HepG2 (cell line): ENCODE results near the gene XAGE1A. TPM values are rescaled to one million over a fixed set of nuclear protein-coding genes. Genes with fewer than 3 reads are reported as not detected.
"Not testable (repeated sequence)": the region's sequence is repeated elsewhere in the genome, so short reads cannot be mapped to it uniquely, and the experiment has no call there.

Source experiments
- ATAC-seq: fragments of 200-7000 bp; cut with Tn5 transposase; 3 replicates; pipeline ENCODE4 v1.9.1; 2020; ENCODE audit warnings: mild to moderate bottlenecking, moderate library complexity
- BruUV-seq: library from RNA; stranded (reverse); fragments of 400-500 nt; replicated peaks from 2 replicates; lab custom pipeline; 2021; lab: Mats Ljungman, UMichigan
- CTCF ChIA-PET: fragments of 300-600 bp; formaldehyde crosslinking; extraction: SDS; loops from one replicate; lab custom pipeline; 2021; ENCODE audit warnings: low total read pairs, inconsistent platforms, low intra/inter-chr PET ratio; lab: Yijun Ruan, JAX
- POLR2A ChIA-PET: fragments of 350-600 bp; sonication (Branson Sonifier 250); formaldehyde crosslinking; loops from one replicate; lab custom pipeline; 2020; ENCODE audit warnings: antibody characterized with exemption, inconsistent platforms; lab: Yijun Ruan, JAX
- DNase-seq: peaks from one replicate; pipeline ENCODE4 v3.0.0-alpha.2; 2015; ENCODE audit warnings: low spot score
- FAIRE-seq: peaks from 3 replicates; lab custom pipeline; 2011; peaks lifted over from hg19 to GRCh38; lab: Jason Lieb, UNC
- H2AFZ ChIP-seq: one replicate; pipeline ENCODE4 v1.6.1; 2011; ENCODE audit warnings: low read length, inconsistent platforms
- H3K27ac ChIP-seq: fragments of 300-600 bp; 3 replicates; pipeline ENCODE4 v1.8.0; 2011; ENCODE audit warnings: mixed run types, mild to moderate bottlenecking, mixed read lengths, low read length, inconsistent platforms; ENCODE audit not compliant: insufficient read depth; ENCODE audit errors: extremely low read length
- H3K27me3 ChIP-seq, 2 experiments: fragments of 200-600 bp in 1 of 2; 2 replicates in 1 of 2; 3 replicates in 1 of 2; pipeline versions ENCODE4 v1.6.0 to v1.8.0; 2011; ENCODE audit warnings: low read length in 2 of 2, mild to moderate bottlenecking in 2 of 2, moderate library complexity in 2 of 2, inconsistent platforms in 1 of 2; ENCODE audit not compliant: insufficient read depth in 2 of 2, control insufficient read depth in 1 of 2
- H3K36me3 ChIP-seq, 2 experiments: fragments of 200-600 bp in 1 of 2; replicated peaks in 1 of 2; 2 replicates in 1 of 2; 3 replicates in 1 of 2; pipeline versions ENCODE4 v1.5.1 to v1.8.0; 2011; ENCODE audit warnings: low read length in 2 of 2, inconsistent platforms in 1 of 2; ENCODE audit not compliant: insufficient read depth in 2 of 2, control insufficient read depth in 1 of 2
- H3K4me1 ChIP-seq: 2 replicates; pipeline ENCODE4 v1.5.1; 2012; ENCODE audit warnings: low read length, inconsistent platforms; ENCODE audit not compliant: insufficient read depth
- H3K4me2 ChIP-seq: 2 replicates; pipeline ENCODE4 v1.6.0; 2011; ENCODE audit warnings: low read depth, low read length, inconsistent platforms
- H3K4me3 ChIP-seq, 3 experiments: fragments of 200-600 bp in 1 of 3; sonication (generic), shearing (Covaris generic) in 1 of 3; replicated peaks in 1 of 3; 2 replicates each; pipeline ENCODE4 v1.5.1; 2011 to 2016; ENCODE audit warnings: low read length in 3 of 3, inconsistent platforms in 2 of 3, low read depth in 2 of 3, mild to moderate bottlenecking in 2 of 3, control low read depth in 1 of 3, mixed read lengths in 1 of 3; ENCODE audit not compliant: insufficient read depth in 1 of 3
- H3K79me2 ChIP-seq: one replicate; pipeline ENCODE4 v1.6.1; 2011; ENCODE audit warnings: low read length, inconsistent platforms; ENCODE audit not compliant: insufficient read depth
- H3K9ac ChIP-seq: 2 replicates; pipeline ENCODE4 v1.6.0; 2011; ENCODE audit warnings: mild to moderate bottlenecking, low read depth, low read length, inconsistent platforms; ENCODE audit not compliant: insufficient read depth
- H3K9me3 ChIP-seq: 2 replicates; pipeline ENCODE4 v1.5.1; 2012; ENCODE audit warnings: mild to moderate bottlenecking, low read length
- H4K20me1 ChIP-seq: 2 replicates; pipeline ENCODE4 v1.6.0; 2011; ENCODE audit warnings: inconsistent platforms, mild to moderate bottlenecking, low read length, moderate library complexity; ENCODE audit not compliant: insufficient read depth
- ADNP ChIP-seq: sonication (generic); formaldehyde crosslinking; IDR thresholded peaks from 2 replicates; pipeline ENCODE4 v1.4.0; 2020; ENCODE audit warnings: missing genetic modification reagents
- ATF7-NPFF ChIP-seq: sonication (generic); formaldehyde crosslinking; IDR thresholded peaks from 2 replicates; pipeline ENCODE4 v1.8.1; 2023; ENCODE audit warnings: mild to moderate bottlenecking, low read depth, missing genetic modification reagents, moderate library complexity
- CEBPB ChIP-seq: IDR thresholded peaks from 2 replicates; pipeline ENCODE4 v1.6.1; 2011; ENCODE audit warnings: low read depth, low read length, improper control_type of control experiment, borderline replicate concordance
- ELF4 ChIP-seq: sonication (generic); formaldehyde crosslinking; IDR thresholded peaks from 2 replicates; pipeline ENCODE4 v1.5.0; 2020; ENCODE audit warnings: missing genetic modification reagents, mild to moderate bottlenecking, moderate library complexity, borderline replicate concordance
- HDAC2 ChIP-seq: sonication (generic); formaldehyde crosslinking; IDR thresholded peaks from 2 replicates; pipeline ENCODE4 v1.4.0; 2020; ENCODE audit warnings: missing genetic modification reagents
- HDAC6 ChIP-seq: fragments of 200-600 bp; sonication (generic); IDR thresholded peaks from 2 replicates; pipeline ENCODE4 v1.7.0; 2017; ENCODE audit warnings: mild to moderate bottlenecking, antibody characterized with exemption, low read length, low read depth
- IKZF1 ChIP-seq: fragments of 450-650 bp; IDR thresholded peaks from 2 replicates; pipeline ENCODE4 v1.7.1; 2016
- KMT2B ChIP-seq: IDR thresholded peaks from 2 replicates; pipeline ENCODE4 v1.6.1; 2016; ENCODE audit warnings: missing genetic modification reagents, missing compliant biosample characterization
- MXD1 ChIP-seq: sonication (generic); formaldehyde crosslinking; IDR thresholded peaks from 2 replicates; pipeline ENCODE4 v1.4.0; 2020; ENCODE audit warnings: mild to moderate bottlenecking, missing genetic modification reagents
- PRMT3 ChIP-seq: sonication (generic); formaldehyde crosslinking; IDR thresholded peaks from 2 replicates; pipeline ENCODE4 v1.8.1; 2022; ENCODE audit warnings: low read depth, mild to moderate bottlenecking, moderate library complexity, missing genetic modification reagents, borderline replicate concordance
- TRAFD1 ChIP-seq: sonication (generic); formaldehyde crosslinking; IDR thresholded peaks from 2 replicates; pipeline ENCODE4 v1.5.1; 2020; ENCODE audit warnings: missing genetic modification reagents, mild to moderate bottlenecking, borderline replicate concordance
- ZMAT5 ChIP-seq: sonication (generic); formaldehyde crosslinking; IDR thresholded peaks from 2 replicates; pipeline ENCODE4 v1.5.0; 2020; ENCODE audit warnings: mild to moderate bottlenecking, low read depth, missing genetic modification reagents, borderline replicate concordance
- ZNF230 ChIP-seq: sonication (generic); formaldehyde crosslinking; IDR thresholded peaks from 2 replicates; pipeline ENCODE4 v1.4.0; 2020; ENCODE audit warnings: mild to moderate bottlenecking, missing genetic modification reagents
- ZNF292 ChIP-seq: sonication (generic); formaldehyde crosslinking; IDR thresholded peaks from 2 replicates; pipeline ENCODE4 v1.8.1; 2022; ENCODE audit warnings: mild to moderate bottlenecking, low read depth, missing genetic modification reagents, borderline replicate concordance
- WGBS: methylation state at CpG from one replicate; pipeline ENCODE4 v1.1.6; 2017; ENCODE audit warnings: low lambda C conversion rate; 5-methylcytosine and 5-hydroxymethylcytosine counted together
- in situ Hi-C: cut with HindIII; loops from 2 replicates; pipeline ENCODE4 v1.10.0; 2017; ENCODE audit warnings: low pct_unique_long_range_greater_than_20kb; ENCODE audit not compliant: extremely low pct_ligation_motif_present
- intact Hi-C: fragments of 100-400 bp; cut with micrococcal nuclease; formaldehyde crosslinking; loops from one replicate; pipeline ENCODE4 v1.10.0; 2022; ENCODE audit not compliant: unreplicated experiment
- polyA plus RNA-seq, 8 experiments: library from polyadenylated mRNA; depleted of rRNA in 3 of 8; stranded (reverse) in 7 of 8; unstranded in 1 of 8; fragments of >200 nt; fragmentation: Illumina TruSeq in 4 of 8; extraction: Trizol in 4 of 8; gene quantifications; 2 replicates each; pipeline versions ENCODE4 v1.2.1 to v1.2.3, GENCODE V29; 2011 to 2016; ENCODE audit warnings: low read depth in 4 of 8, missing spikeins in 1 of 8, mixed read lengths in 1 of 8; ENCODE audit not compliant: insufficient read depth in 1 of 8
- total RNA-seq, 5 experiments: library from RNA; depleted of rRNA; stranded (reverse); fragments of >200 nt; fragmentation: Illumina TruSeq; extraction: Trizol; gene quantifications; 2 replicates each; pipeline ENCODE4 v1.2.3, GENCODE V29; 2016; ENCODE audit warnings: low read depth in 1 of 5

XAGE1A gene
- total and polyA plus RNA-seq, 2 of the 13 experiments (the other 11 are each of a cell fraction or from before 2014, with no cell fraction given) = not detected

GRCh38 chrX:52544147-52544840 lies 48.7 kb downstream of the XAGE1A start:
- Histone ChIP-seq H3K36me3 (no peaks in the 10 kb centered on the region), H3K79me2 (no peaks in the 10 kb centered on the region), H3K27me3 (no peaks in the 10 kb centered on the region), H3K4me2 (no peak overlapping the region), H2AFZ (no peak overlapping the region), H4K20me1 (no peaks in the 10 kb centered on the region), H3K9me3 (no peaks in the 10 kb centered on the region), H3K9ac (no peak overlapping the region), H3K4me1 (no peaks in the 10 kb centered on the region), H3K4me3 (no peak overlapping the region), H3K27ac (no peak overlapping the region)
- intact Hi-C loops (no loop called here), in situ Hi-C loops (no loop called here)
- no peak for FAIRE-seq
- TF ChIP-seq MXD1 (CRISPR knock-in tag) = no peak
- no peak for TF ChIP-seq ELF4 (CRISPR knock-in tag)
- TF ChIP-seq PRMT3 (CRISPR knock-in tag) = no peak
- no peak for TF ChIP-seq ZNF292 (CRISPR knock-in tag)
- no peak for TF ChIP-seq IKZF1
- no peak for TF ChIP-seq KMT2B (CRISPR knock-in tag)
- TF ChIP-seq CEBPB = no peak
- TF ChIP-seq HDAC2 = no peak
- TF ChIP-seq ATF7-NPFF (CRISPR knock-in tag) = no peak
- TF ChIP-seq ADNP = no peak
- no peak for TF ChIP-seq ZNF230 (CRISPR knock-in tag)
- no peak for TF ChIP-seq TRAFD1
- no peak for TF ChIP-seq ZMAT5 (CRISPR knock-in tag)
- TF ChIP-seq HDAC6 = no peak
- CTCF ChIA-PET = no interaction called here
- BruUV-seq = no TSS peak
- DNase-seq = no peak
- POLR2A ChIA-PET = no interaction called here
- no peak for ATAC-seq
- 43% methylated on average over 9 of the region's 21 CpGs for WGBS

- H3K27me3 ChIP-seq, H4K20me1 ChIP-seq, H3K79me2 ChIP-seq, POLR2A ChIA-PET, H2AFZ ChIP-seq, H3K4me2 ChIP-seq, intact Hi-C loops, in situ Hi-C loops, H3K9me3 ChIP-seq, H3K9ac ChIP-seq, ATAC-seq, H3K36me3 ChIP-seq, BruUV-seq, H3K4me3 ChIP-seq, H3K27ac ChIP-seq, H3K4me1 ChIP-seq, DNase-seq, FAIRE-seq, CTCF ChIA-PET: not testable (repeated sequence)
- WGBS = 10% methylated on average over 2 of the region's 3 CpGs
Observed at GRCh38 chrX:52548769-52549168, 53.2 kb downstream of the XAGE1A start.
